A549 (cell line): ENCODE measurements around the gene OLIG2. TPM values are rescaled to one million over a fixed set of nuclear protein-coding genes. Genes with fewer than 3 reads are reported as not detected.

Experiments used
- ATAC-seq, 2 experiments: fragments of 200-7000 bp in 1 of 2; fragments of >200 bp in 1 of 2; cut with Nextera tagmentation in 1 of 2; cut with Tn5 transposase in 1 of 2; 3 replicates each; pipeline versions ENCODE4 v1.8.0 to v1.9.1; 2018 to 2020; ENCODE audit warnings: mild to moderate bottlenecking in 1 of 2, moderate library complexity in 1 of 2
- CTCF ChIA-PET: fragments of 300-600 bp; sonication (Branson Sonifier 250); formaldehyde crosslinking; extraction: SDS; loops from one replicate; lab custom pipeline; 2021; ENCODE audit warnings: antibody characterized with exemption, inconsistent platforms; lab: Yijun Ruan, JAX
- POLR2A ChIA-PET: fragments of 350-600 bp; formaldehyde crosslinking; extraction: SDS; loops from one replicate; lab custom pipeline; 2021; ENCODE audit warnings: antibody characterized with exemption, inconsistent platforms; lab: Yijun Ruan, JAX
- DNase-seq, 2 experiments: peaks; one replicate each; pipeline versions ENCODE4 v3.0.0 to v3.0.0-alpha.2; 2011 to 2016; ENCODE audit warnings: low read depth in 1 of 2, low spot score in 1 of 2
- FAIRE-seq: peaks from 2 replicates; lab custom pipeline; 2011; peaks lifted over from hg19 to GRCh38; lab: Jason Lieb, UNC
- H3K27ac ChIP-seq, 2 experiments: fragments of >200 bp; sonication (Bioruptor Twin); formaldehyde crosslinking; 3 replicates each; pipeline ENCODE4 v1.5.1; 2016 to 2017
- H3K4me1 ChIP-seq: fragments of >200 bp; sonication (Bioruptor Twin); formaldehyde crosslinking; 3 replicates; pipeline ENCODE4 v1.6.1; 2016
- H3K4me2 ChIP-seq: fragments of >200 bp; sonication (Bioruptor Twin); formaldehyde crosslinking; 3 replicates; pipeline ENCODE4 v1.6.1; 2016
- H3K4me3 ChIP-seq: fragments of >200 bp; sonication (Bioruptor Twin); formaldehyde crosslinking; 3 replicates; pipeline ENCODE4 v1.5.1; 2016
- H3K9me3 ChIP-seq: fragments of >200 bp; sonication (Bioruptor Twin); formaldehyde crosslinking; 3 replicates; pipeline ENCODE4 v1.6.1; 2016
- CBX8 ChIP-seq: fragments of 200-600 bp; sonication (generic); IDR thresholded peaks from 2 replicates; pipeline ENCODE4 v1.6.1; 2016
- CEBPB ChIP-seq, 2 experiments: fragments of >200 bp in 1 of 2; sonication (Bioruptor Twin) in 1 of 2; formaldehyde crosslinking in 1 of 2; IDR thresholded peaks; 2 replicates each; pipeline ENCODE4 v1.6.1; 2012 to 2016
- CHD2 ChIP-seq: fragments of 150-350 bp; IDR thresholded peaks from 2 replicates; pipeline ENCODE4 v1.6.1; 2014; ENCODE audit warnings: low read length; ENCODE audit not compliant: partially characterized antibody
- EHF ChIP-seq: fragments of 250-450 bp; sonication (Bioruptor Pico); IDR thresholded peaks from 2 replicates; pipeline ENCODE4 v1.5.0; 2020; ENCODE audit warnings: mild to moderate bottlenecking
- EP300 ChIP-seq, 2 experiments: fragments of >200 bp; sonication (Bioruptor Twin); formaldehyde crosslinking; IDR thresholded peaks; 2 replicates in 1 of 2; 3 replicates in 1 of 2; pipeline ENCODE4 v1.6.1; 2016 to 2017
- ESRRA ChIP-seq: fragments of 150-350 bp; IDR thresholded peaks from 2 replicates; pipeline ENCODE4 v1.6.1; 2014; ENCODE audit warnings: mild to moderate bottlenecking, low read length, borderline replicate concordance
- FOSB ChIP-seq: fragments of 250-450 bp; sonication (Bioruptor Pico); IDR thresholded peaks from 2 replicates; pipeline ENCODE4 v1.5.0; 2020; ENCODE audit warnings: mild to moderate bottlenecking, moderate library complexity
- HDAC2 ChIP-seq: fragments of 200-600 bp; sonication (generic); IDR thresholded peaks from 2 replicates; pipeline ENCODE4 v1.6.1; 2016
- HOXB13 ChIP-seq: fragments of 250-450 bp; sonication (Bioruptor Pico); IDR thresholded peaks from 2 replicates; pipeline ENCODE4 v1.5.0; 2020; ENCODE audit warnings: low read depth, mild to moderate bottlenecking, moderate library complexity
- JUN ChIP-seq, 2 experiments: fragments of >200 bp; sonication (Bioruptor Twin); formaldehyde crosslinking; IDR thresholded peaks; 2 replicates in 1 of 2; 3 replicates in 1 of 2; pipeline ENCODE4 v1.6.1; 2016 to 2017
- KDM5A ChIP-seq: fragments of 200-600 bp; sonication (generic); IDR thresholded peaks from 2 replicates; pipeline ENCODE4 v1.6.1; 2016; ENCODE audit warnings: antibody characterized with exemption, mild to moderate bottlenecking
- MAFK ChIP-seq: fragments of 450-650 bp; IDR thresholded peaks from 2 replicates; pipeline ENCODE4 v1.6.1; 2014; ENCODE audit not compliant: partially characterized antibody
- MAZ ChIP-seq: fragments of 150-350 bp; IDR thresholded peaks from 2 replicates; pipeline ENCODE4 v1.6.1; 2014; ENCODE audit warnings: antibody characterized with exemption, low read depth, low read length, borderline replicate concordance
- NFE2L2 ChIP-seq: fragments of 150-350 bp; conservative IDR thresholded peaks from 2 replicates; pipeline ENCODE4 v1.6.1; 2014; ENCODE audit warnings: low read length
- NPAS2 ChIP-seq: fragments of 250-450 bp; sonication (Bioruptor Pico); IDR thresholded peaks from 2 replicates; pipeline ENCODE4 v1.8.0; 2022; ENCODE audit warnings: mild to moderate bottlenecking, moderate library complexity, borderline replicate concordance
- RCOR1 ChIP-seq: fragments of 150-350 bp; IDR thresholded peaks from 2 replicates; pipeline ENCODE4 v1.6.1; 2014; ENCODE audit warnings: antibody characterized with exemption, low read length, low read depth
- TFCP2L1 ChIP-seq: fragments of 250-450 bp; sonication (Bioruptor Pico); IDR thresholded peaks from 2 replicates; pipeline ENCODE4 v1.5.0; 2021; ENCODE audit warnings: mild to moderate bottlenecking
- ZNF302 ChIP-seq: fragments of 250-450 bp; sonication (Bioruptor Pico); IDR thresholded peaks from 2 replicates; pipeline ENCODE4 v1.9.0; 2021; ENCODE audit warnings: inconsistent platforms, mild to moderate bottlenecking, moderate library complexity
- WGBS: methylation state at CpG from one replicate; pipeline ENCODE4 v1.1.6; 2017; ENCODE audit errors: missing lambda C conversion rate; 5-methylcytosine and 5-hydroxymethylcytosine counted together
- polyA plus RNA-seq, 4 experiments: library from polyadenylated mRNA; depleted of rRNA in 3 of 4; stranded (reverse); fragments of >200 nt; fragmentation: RNase III in 1 of 4; extraction: RNeasy Plus Mini Kit Qiagen cat#74134 plus additional on column Dnase treatment in 1 of 4; gene quantifications; 2 replicates in 3 of 4; 3 replicates in 1 of 4; pipeline ENCODE4 v1.2.3, GENCODE V29; 2011 to 2017
- TF ChIP-seq, protein P1 (sequence below): fragments of 450-650 bp; IDR thresholded peaks from 2 replicates; pipeline ENCODE4 v1.6.1; 2014; ENCODE audit warnings: antibody characterized with exemption
- TF ChIP-seq, protein P2 (sequence below): fragments of >200 bp; sonication (Bioruptor Twin); formaldehyde crosslinking; IDR thresholded peaks from 3 replicates; pipeline ENCODE4 v1.5.1; 2016
- TF ChIP-seq, protein P3 (sequence below): fragments of >200 bp; sonication (Bioruptor Twin); formaldehyde crosslinking; IDR thresholded peaks from 2 replicates; pipeline ENCODE4 v1.6.1; 2016
- TF ChIP-seq, protein P4 (sequence below): fragments of 150-350 bp; IDR thresholded peaks from 2 replicates; pipeline ENCODE4 v1.6.1; 2014; ENCODE audit warnings: low read depth, mild to moderate bottlenecking, low read length
- TF ChIP-seq, protein P5 (sequence below): IDR thresholded peaks from 2 replicates; pipeline ENCODE4 v1.6.1; 2012

Gene OLIG2
- polyA plus RNA-seq, 2 of the 4 experiments (the other 2 are of a cell fraction): not detected

DNA sequence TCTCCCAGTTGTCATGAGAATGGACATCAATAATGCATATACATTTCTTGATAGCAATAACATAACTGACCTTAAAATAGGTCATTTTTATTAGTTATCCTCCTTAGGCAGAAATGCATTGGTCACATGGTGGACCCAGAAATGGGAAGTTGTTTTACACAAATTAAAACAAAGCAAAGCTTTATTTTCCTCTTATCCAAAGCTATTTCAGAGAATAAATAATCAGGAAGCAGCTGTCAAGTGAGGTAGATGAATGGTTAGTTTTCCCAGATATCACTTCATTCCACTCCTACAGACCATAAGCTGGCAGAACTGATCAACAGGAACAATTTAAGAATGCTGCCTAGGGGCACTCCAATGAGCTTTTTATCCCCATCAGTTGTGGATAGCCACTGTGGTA lies 28.2 kb downstream of the OLIG2 start:
- ChIA-PET POLR2A (no interaction called here), CTCF (no interaction called here)
- no peaks in the 10 kb centered on the region for H3K4me1 ChIP-seq
- no peaks in the 10 kb centered on the region for H3K9me3 ChIP-seq
- TF ChIP-seq NPAS2: no peak
- TF ChIP-seq NFE2L2: no peak
- no peak for TF ChIP-seq EHF
- TF ChIP-seq, protein P1, sequence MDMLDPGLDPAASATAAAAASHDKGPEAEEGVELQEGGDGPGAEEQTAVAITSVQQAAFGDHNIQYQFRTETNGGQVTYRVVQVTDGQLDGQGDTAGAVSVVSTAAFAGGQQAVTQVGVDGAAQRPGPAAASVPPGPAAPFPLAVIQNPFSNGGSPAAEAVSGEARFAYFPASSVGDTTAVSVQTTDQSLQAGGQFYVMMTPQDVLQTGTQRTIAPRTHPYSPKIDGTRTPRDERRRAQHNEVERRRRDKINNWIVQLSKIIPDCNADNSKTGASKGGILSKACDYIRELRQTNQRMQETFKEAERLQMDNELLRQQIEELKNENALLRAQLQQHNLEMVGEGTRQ: no peak
- no peak for TF ChIP-seq JUN (IDR thresholded peaks at IDR 0.05)
- TF ChIP-seq CHD2: no peak
- no peak for TF ChIP-seq HOXB13
- no peak for TF ChIP-seq HDAC2
- no peak for TF ChIP-seq RCOR1
- TF ChIP-seq, protein P2, sequence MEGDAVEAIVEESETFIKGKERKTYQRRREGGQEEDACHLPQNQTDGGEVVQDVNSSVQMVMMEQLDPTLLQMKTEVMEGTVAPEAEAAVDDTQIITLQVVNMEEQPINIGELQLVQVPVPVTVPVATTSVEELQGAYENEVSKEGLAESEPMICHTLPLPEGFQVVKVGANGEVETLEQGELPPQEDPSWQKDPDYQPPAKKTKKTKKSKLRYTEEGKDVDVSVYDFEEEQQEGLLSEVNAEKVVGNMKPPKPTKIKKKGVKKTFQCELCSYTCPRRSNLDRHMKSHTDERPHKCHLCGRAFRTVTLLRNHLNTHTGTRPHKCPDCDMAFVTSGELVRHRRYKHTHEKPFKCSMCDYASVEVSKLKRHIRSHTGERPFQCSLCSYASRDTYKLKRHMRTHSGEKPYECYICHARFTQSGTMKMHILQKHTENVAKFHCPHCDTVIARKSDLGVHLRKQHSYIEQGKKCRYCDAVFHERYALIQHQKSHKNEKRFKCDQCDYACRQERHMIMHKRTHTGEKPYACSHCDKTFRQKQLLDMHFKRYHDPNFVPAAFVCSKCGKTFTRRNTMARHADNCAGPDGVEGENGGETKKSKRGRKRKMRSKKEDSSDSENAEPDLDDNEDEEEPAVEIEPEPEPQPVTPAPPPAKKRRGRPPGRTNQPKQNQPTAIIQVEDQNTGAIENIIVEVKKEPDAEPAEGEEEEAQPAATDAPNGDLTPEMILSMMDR: no peak
- TF ChIP-seq, protein P3, sequence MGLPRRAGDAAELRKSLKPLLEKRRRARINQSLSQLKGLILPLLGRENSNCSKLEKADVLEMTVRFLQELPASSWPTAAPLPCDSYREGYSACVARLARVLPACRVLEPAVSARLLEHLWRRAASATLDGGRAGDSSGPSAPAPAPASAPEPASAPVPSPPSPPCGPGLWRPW: no peak
- TF ChIP-seq, protein P4, sequence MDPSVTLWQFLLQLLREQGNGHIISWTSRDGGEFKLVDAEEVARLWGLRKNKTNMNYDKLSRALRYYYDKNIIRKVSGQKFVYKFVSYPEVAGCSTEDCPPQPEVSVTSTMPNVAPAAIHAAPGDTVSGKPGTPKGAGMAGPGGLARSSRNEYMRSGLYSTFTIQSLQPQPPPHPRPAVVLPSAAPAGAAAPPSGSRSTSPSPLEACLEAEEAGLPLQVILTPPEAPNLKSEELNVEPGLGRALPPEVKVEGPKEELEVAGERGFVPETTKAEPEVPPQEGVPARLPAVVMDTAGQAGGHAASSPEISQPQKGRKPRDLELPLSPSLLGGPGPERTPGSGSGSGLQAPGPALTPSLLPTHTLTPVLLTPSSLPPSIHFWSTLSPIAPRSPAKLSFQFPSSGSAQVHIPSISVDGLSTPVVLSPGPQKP: no peak
- TF ChIP-seq CBX8: no peak
- no peak for TF ChIP-seq MAZ
- no peak for TF ChIP-seq ESRRA
- no peak for TF ChIP-seq CEBPB (IDR thresholded peaks at IDR 0.05)
- no peak overlapping the region for H3K4me2 ChIP-seq
- FAIRE-seq: no peak
- no peak for DNase-seq
- H3K4me3 ChIP-seq: no peak overlapping the region
- no peak for ATAC-seq
- H3K27ac ChIP-seq: no peak overlapping the region

DNA sequence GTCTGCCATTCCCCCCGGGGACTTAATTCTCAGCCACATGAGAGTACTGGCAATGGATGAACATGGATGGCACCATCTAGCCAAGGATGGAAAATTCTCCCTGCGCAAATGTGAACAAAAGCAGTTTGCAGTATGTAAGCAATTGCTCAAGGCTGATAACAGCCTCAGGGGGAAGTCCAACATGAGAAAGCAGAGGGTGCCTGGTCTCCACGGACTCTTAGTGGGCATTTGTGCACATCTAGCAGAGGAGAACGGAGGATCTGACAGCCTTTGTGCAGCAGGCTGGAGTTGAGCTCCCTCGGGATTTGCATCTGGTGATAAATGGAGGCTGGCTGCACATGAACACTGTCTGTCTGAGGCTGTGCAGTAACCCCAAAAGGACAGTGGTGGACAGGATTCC lies 30.3 kb downstream of the OLIG2 start:
- Histone ChIP-seq H3K27ac (no peak overlapping the region), H3K9me3 (no peaks in the 10 kb centered on the region), H3K4me3 (no peak overlapping the region)
- DNase-seq (no peak), FAIRE-seq (no peak)
- CTCF ChIA-PET: interaction anchor here (0.6 kb wide), 1 partner anchor 57 kb away, joined by 3 read pairs; no protein-coding TSS in a partner anchor
- POLR2A ChIA-PET: no interaction called here
- 29% methylated on average over 5 of the region's 5 CpGs for WGBS
- TF ChIP-seq, protein P5, sequence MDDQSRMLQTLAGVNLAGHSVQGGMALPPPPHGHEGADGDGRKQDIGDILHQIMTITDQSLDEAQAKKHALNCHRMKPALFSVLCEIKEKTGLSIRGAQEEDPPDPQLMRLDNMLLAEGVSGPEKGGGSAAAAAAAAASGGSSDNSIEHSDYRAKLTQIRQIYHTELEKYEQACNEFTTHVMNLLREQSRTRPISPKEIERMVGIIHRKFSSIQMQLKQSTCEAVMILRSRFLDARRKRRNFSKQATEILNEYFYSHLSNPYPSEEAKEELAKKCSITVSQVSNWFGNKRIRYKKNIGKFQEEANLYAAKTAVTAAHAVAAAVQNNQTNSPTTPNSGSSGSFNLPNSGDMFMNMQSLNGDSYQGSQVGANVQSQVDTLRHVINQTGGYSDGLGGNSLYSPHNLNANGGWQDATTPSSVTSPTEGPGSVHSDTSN: no peak
- no peak for TF ChIP-seq MAFK
- no peak for TF ChIP-seq EP300 (IDR thresholded peaks at IDR 0.05)
- no peak for TF ChIP-seq ESRRA
- TF ChIP-seq, all 56 proteins: peak for 0
- ATAC-seq: no peak
- H3K4me2 ChIP-seq: no peak overlapping the region
- no peaks in the 10 kb centered on the region for H3K4me1 ChIP-seq

DNA sequence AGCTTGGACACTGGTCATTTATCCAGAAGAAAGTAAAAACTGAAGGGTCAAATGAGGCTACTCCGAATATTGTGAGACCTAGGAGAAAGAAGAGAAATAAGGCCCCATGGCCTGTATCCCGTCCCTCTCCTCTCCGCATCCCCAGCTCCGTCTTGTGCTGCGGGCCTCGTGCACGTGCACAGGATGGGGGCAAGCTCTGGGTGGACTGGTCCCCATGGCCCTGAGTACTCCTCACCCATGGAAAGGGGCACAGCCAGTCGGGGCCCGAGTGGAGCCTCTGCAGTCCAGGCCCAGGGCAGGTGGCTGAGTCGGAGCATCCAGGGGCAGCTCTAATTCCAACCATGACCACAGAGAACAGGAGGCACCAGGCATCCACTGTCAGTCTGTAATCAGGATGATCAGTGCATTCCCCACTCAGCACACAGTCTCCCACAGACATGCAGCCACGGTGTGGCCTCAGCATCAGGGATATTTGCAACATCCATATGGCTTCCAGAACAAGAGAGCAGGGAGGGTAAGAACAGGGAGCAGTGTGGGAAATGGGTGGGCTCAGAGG lies 31.7 kb downstream of the OLIG2 start:
- CTCF ChIA-PET: interaction anchor here (0.9 kb wide), 1 partner anchor 9 kb away, joined by 3 read pairs; no protein-coding TSS in a partner anchor
- no peak for FAIRE-seq
- 43% methylated on average over 11 of the region's 11 CpGs for WGBS

More for the DNA sequence above, 31.7 kb downstream of the OLIG2 start:
- POLR2A ChIA-PET: no interaction called here
- H3K4me2 ChIP-seq: no peak overlapping the region
- ATAC-seq: no peak
- no peak for DNase-seq
- H3K27ac ChIP-seq: no peak overlapping the region
- TF ChIP-seq, protein P5: no peak
- TF ChIP-seq FOSB (no peak), KDM5A (no peak), TFCP2L1 (no peak), ZNF302 (no peak)
- no peak overlapping the region for H3K4me3 ChIP-seq
- H3K4me1 ChIP-seq: no peaks in the 10 kb centered on the region
- no peaks in the 10 kb centered on the region for H3K9me3 ChIP-seq
